Measurements from ENCODE around the gene CTSL. TPM values are rescaled to one million over a fixed set of nuclear protein-coding genes. Genes with fewer than 3 reads are reported as not detected.

Gene CTSL
- total and polyA plus RNA-seq, 4 donors, result 156 to 210 (median 180) TPM

GRCh38 chr9:87760529-87760928, 34.6 kb downstream of the CTSL start:
- TF ChIP-seq RAD21 (IDR thresholded peaks at IDR 0.05) (no peak), HNF4G (IDR thresholded peaks at IDR 0.05) (no peak), TAF1 (conservative IDR thresholded peaks at IDR 0.05) (no peak), EGR1 (IDR thresholded peaks at IDR 0.05; ENCODE audit: low read depth in 2 of 2) (no peak), FOXA1 (IDR thresholded peaks at IDR 0.05) (no peak), NR2F2 (IDR thresholded peaks at IDR 0.05) (no peak), REST (IDR thresholded peaks at IDR 0.05) (no peak), GABPA (IDR thresholded peaks at IDR 0.05 in 1 of 2, conservative IDR thresholded peaks at IDR 0.05 in 1 of 2) (no peak), ATF3 (IDR thresholded peaks at IDR 0.05) (no peak), HNF4A (conservative IDR thresholded peaks at IDR 0.05) (no peak)
- TF ChIP-seq, protein P1, sequence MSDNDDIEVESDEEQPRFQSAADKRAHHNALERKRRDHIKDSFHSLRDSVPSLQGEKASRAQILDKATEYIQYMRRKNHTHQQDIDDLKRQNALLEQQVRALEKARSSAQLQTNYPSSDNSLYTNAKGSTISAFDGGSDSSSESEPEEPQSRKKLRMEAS (IDR thresholded peaks at IDR 0.05), result no peak
- DNase-seq (ENCODE audit: low spot score), result no peak
- 94% methylated on average over 2 of the region's 2 CpGs for WGBS
- Histone ChIP-seq H3K27me3 (ENCODE audit: control insufficient read depth in 4 of 4, insufficient read depth in 4 of 4, low read length in 3 of 4) (no peaks in the 10 kb centered on the region), H3K9me3 (ENCODE audit: control insufficient read depth in 4 of 4, low read length in 3 of 4) (no peaks in the 10 kb centered on the region), H3K36me3 (ENCODE audit: control insufficient read depth in 4 of 4, insufficient read depth in 3 of 4, low read depth in 1 of 4, low read length in 3 of 4) (no peaks in the 10 kb centered on the region), H3K27ac (ENCODE audit: low read depth in 1 of 2, low read length in 2 of 2) (no peak overlapping the region), H3K9ac (ENCODE audit: low read depth in 1 of 2, low read length in 2 of 2) (no peak overlapping the region), H3K4me3 (ENCODE audit: low read depth in 1 of 3, low read length in 3 of 3) (no peak overlapping the region), H3K4me1 (ENCODE audit: control insufficient read depth in 4 of 4, insufficient read depth in 4 of 4, low read length in 3 of 4) (no peaks in the 10 kb centered on the region)

GRCh38 chr9:87763286-87763685, 37.4 kb downstream of the CTSL start:
- Histone ChIP-seq H3K4me3 (ENCODE audit: low read depth in 1 of 3, low read length in 3 of 3) (no peak overlapping the region), H3K36me3 (ENCODE audit: control insufficient read depth in 4 of 4, insufficient read depth in 3 of 4, low read depth in 1 of 4, low read length in 3 of 4) (no peaks in the 10 kb centered on the region), H3K9me3 (ENCODE audit: control insufficient read depth in 4 of 4, low read length in 3 of 4) (no peaks in the 10 kb centered on the region), H3K4me1 (ENCODE audit: control insufficient read depth in 4 of 4, insufficient read depth in 4 of 4, low read length in 3 of 4) (no peaks in the 10 kb centered on the region), H3K9ac (ENCODE audit: low read depth in 1 of 2, low read length in 2 of 2) (no peak overlapping the region), H3K27ac (ENCODE audit: low read depth in 1 of 2, low read length in 2 of 2) (no peak overlapping the region), H3K27me3 (ENCODE audit: control insufficient read depth in 4 of 4, insufficient read depth in 4 of 4, low read length in 3 of 4) (no peaks in the 10 kb centered on the region)
- 95% methylated on average over 6 of the region's 6 CpGs for WGBS
- no peak for DNase-seq (ENCODE audit: low spot score)
- TF ChIP-seq TAF1 (conservative IDR thresholded peaks at IDR 0.05), result no peak

GRCh38 chr9:87765521-87765920, 39.6 kb downstream of the CTSL start:
- Histone ChIP-seq H3K27me3 (ENCODE audit: control insufficient read depth in 4 of 4, insufficient read depth in 4 of 4, low read length in 3 of 4) (no peaks in the 10 kb centered on the region), H3K36me3 (ENCODE audit: control insufficient read depth in 4 of 4, insufficient read depth in 3 of 4, low read depth in 1 of 4, low read length in 3 of 4) (no peaks in the 10 kb centered on the region), H3K9ac (ENCODE audit: low read depth in 1 of 2, low read length in 2 of 2) (no peak overlapping the region), H3K9me3 (ENCODE audit: control insufficient read depth in 4 of 4, low read length in 3 of 4) (no peaks in the 10 kb centered on the region), H3K4me3 (ENCODE audit: low read depth in 1 of 3, low read length in 3 of 3) (no peak overlapping the region), H3K4me1 (ENCODE audit: control insufficient read depth in 4 of 4, insufficient read depth in 4 of 4, low read length in 3 of 4) (no peaks in the 10 kb centered on the region), H3K27ac (ENCODE audit: low read depth in 1 of 2, low read length in 2 of 2) (no peak overlapping the region)
- DNase-seq (ENCODE audit: low spot score), result no peak
- TF ChIP-seq RXRA (IDR thresholded peaks at IDR 0.05), result no peak
- TF ChIP-seq FOXA1 (IDR thresholded peaks at IDR 0.05), result no peak
- TF ChIP-seq FOXA2 (IDR thresholded peaks at IDR 0.05), result no peak
- no peak for TF ChIP-seq GABPA (IDR thresholded peaks at IDR 0.05 in 1 of 2, conservative IDR thresholded peaks at IDR 0.05 in 1 of 2)
- TF ChIP-seq NR2F2 (IDR thresholded peaks at IDR 0.05), result no peak
- no peak for TF ChIP-seq SP1 (IDR thresholded peaks at IDR 0.05)
- TF ChIP-seq, protein P1 (IDR thresholded peaks at IDR 0.05), result no peak
- no peak for TF ChIP-seq JUND (IDR thresholded peaks at IDR 0.05)
- no peak for TF ChIP-seq YY1 (IDR thresholded peaks at IDR 0.05)
- TF ChIP-seq, protein P2, sequence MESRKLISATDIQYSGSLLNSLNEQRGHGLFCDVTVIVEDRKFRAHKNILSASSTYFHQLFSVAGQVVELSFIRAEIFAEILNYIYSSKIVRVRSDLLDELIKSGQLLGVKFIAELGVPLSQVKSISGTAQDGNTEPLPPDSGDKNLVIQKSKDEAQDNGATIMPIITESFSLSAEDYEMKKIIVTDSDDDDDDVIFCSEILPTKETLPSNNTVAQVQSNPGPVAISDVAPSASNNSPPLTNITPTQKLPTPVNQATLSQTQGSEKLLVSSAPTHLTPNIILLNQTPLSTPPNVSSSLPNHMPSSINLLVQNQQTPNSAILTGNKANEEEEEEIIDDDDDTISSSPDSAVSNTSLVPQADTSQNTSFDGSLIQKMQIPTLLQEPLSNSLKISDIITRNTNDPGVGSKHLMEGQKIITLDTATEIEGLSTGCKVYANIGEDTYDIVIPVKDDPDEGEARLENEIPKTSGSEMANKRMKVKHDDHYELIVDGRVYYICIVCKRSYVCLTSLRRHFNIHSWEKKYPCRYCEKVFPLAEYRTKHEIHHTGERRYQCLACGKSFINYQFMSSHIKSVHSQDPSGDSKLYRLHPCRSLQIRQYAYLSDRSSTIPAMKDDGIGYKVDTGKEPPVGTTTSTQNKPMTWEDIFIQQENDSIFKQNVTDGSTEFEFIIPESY (IDR thresholded peaks at IDR 0.05), result no peak
- no peak for TF ChIP-seq ATF3 (IDR thresholded peaks at IDR 0.05)
- TF ChIP-seq TAF1 (conservative IDR thresholded peaks at IDR 0.05), result no peak
- no peak for TF ChIP-seq HNF4G (IDR thresholded peaks at IDR 0.05)
- TF ChIP-seq RAD21 (IDR thresholded peaks at IDR 0.05), result no peak
- no peak for TF ChIP-seq HNF4A (conservative IDR thresholded peaks at IDR 0.05)
- TF ChIP-seq, protein P3, sequence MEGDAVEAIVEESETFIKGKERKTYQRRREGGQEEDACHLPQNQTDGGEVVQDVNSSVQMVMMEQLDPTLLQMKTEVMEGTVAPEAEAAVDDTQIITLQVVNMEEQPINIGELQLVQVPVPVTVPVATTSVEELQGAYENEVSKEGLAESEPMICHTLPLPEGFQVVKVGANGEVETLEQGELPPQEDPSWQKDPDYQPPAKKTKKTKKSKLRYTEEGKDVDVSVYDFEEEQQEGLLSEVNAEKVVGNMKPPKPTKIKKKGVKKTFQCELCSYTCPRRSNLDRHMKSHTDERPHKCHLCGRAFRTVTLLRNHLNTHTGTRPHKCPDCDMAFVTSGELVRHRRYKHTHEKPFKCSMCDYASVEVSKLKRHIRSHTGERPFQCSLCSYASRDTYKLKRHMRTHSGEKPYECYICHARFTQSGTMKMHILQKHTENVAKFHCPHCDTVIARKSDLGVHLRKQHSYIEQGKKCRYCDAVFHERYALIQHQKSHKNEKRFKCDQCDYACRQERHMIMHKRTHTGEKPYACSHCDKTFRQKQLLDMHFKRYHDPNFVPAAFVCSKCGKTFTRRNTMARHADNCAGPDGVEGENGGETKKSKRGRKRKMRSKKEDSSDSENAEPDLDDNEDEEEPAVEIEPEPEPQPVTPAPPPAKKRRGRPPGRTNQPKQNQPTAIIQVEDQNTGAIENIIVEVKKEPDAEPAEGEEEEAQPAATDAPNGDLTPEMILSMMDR (IDR thresholded peaks at IDR 0.05; ENCODE audit: low read depth, low read length, missing input control), result no peak

All from liver (tissue), 9 donors.